ENCODE measurements around the gene AUTS2. TPM values are rescaled to one million over a fixed set of nuclear protein-coding genes. Genes with fewer than 3 reads are reported as not detected.

The AUTS2 gene
- polyA plus RNA-seq, 1 donor = 80.7 TPM

- no peak for DNase-seq (ENCODE audit: low read depth)
Measured at GRCh38 chr7:70301673-70302185, 703.5 kb downstream of the AUTS2 start.

- no peak for DNase-seq (ENCODE audit: low read depth)
Measured at GRCh38 chr7:70303309-70303708, 705.0 kb downstream of the AUTS2 start.

- no peak for DNase-seq (ENCODE audit: low read depth)
Measured at GRCh38 chr7:70303780-70304179, 705.5 kb downstream of the AUTS2 start.

- no peak for DNase-seq (ENCODE audit: low read depth)
Measured at GRCh38 chr7:70306173-70306572, 707.9 kb downstream of the AUTS2 start.

GRCh38 chr7:70307544-70308106, 709.4 kb downstream of the AUTS2 start:
- no peak for DNase-seq (ENCODE audit: low read depth)

GRCh38 chr7:70312336-70312735, 714.1 kb downstream of the AUTS2 start:
- no peak for DNase-seq (ENCODE audit: low read depth)

- DNase-seq (ENCODE audit: low read depth) = no peak
Measured at GRCh38 chr7:70313271-70313670, 715.0 kb downstream of the AUTS2 start.

GRCh38 chr7:70313687-70314086, 715.4 kb downstream of the AUTS2 start:
- DNase-seq (ENCODE audit: low read depth) = no peak

GRCh38 chr7:70314221-70314620, 715.9 kb downstream of the AUTS2 start:
- DNase-seq (ENCODE audit: low read depth) = no peak

GRCh38 chr7:70316745-70317144, 718.5 kb downstream of the AUTS2 start:
- DNase-seq (ENCODE audit: low read depth) = no peak

- DNase-seq (ENCODE audit: low read depth) = no peak
Measured at GRCh38 chr7:70317356-70317755, 719.1 kb downstream of the AUTS2 start.

- no peak for DNase-seq (ENCODE audit: low read depth)
Measured at GRCh38 chr7:70318511-70318910, 720.2 kb downstream of the AUTS2 start.

- DNase-seq (ENCODE audit: low read depth) = no peak
Measured at GRCh38 chr7:70319057-70319456, 720.8 kb downstream of the AUTS2 start.

GRCh38 chr7:70321016-70321590, 722.8 kb downstream of the AUTS2 start:
- DNase-seq (ENCODE audit: low read depth) = no peak

- no peak for DNase-seq (ENCODE audit: low read depth)
Measured at GRCh38 chr7:70322856-70323255, 724.6 kb downstream of the AUTS2 start.

GRCh38 chr7:70325509-70326101, 727.3 kb downstream of the AUTS2 start:
- no peak for DNase-seq (ENCODE audit: low read depth)

- DNase-seq (ENCODE audit: low read depth) = no peak
Measured at GRCh38 chr7:70334295-70334694, 736.0 kb downstream of the AUTS2 start.

- DNase-seq (ENCODE audit: low read depth) = no peak
Measured at GRCh38 chr7:70334871-70335270, 736.6 kb downstream of the AUTS2 start.

GRCh38 chr7:70336536-70336935, 738.3 kb downstream of the AUTS2 start:
- DNase-seq (ENCODE audit: low read depth) = no peak

- no peak for DNase-seq (ENCODE audit: low read depth)
Measured at GRCh38 chr7:70338015-70338414, 739.7 kb downstream of the AUTS2 start.

- no peak for DNase-seq (ENCODE audit: low read depth)
Measured at GRCh38 chr7:70340236-70340635, 742.0 kb downstream of the AUTS2 start.

- no peak for DNase-seq (ENCODE audit: low read depth)
Measured at GRCh38 chr7:70341446-70341845, 743.2 kb downstream of the AUTS2 start.

GRCh38 chr7:70343519-70343918, 745.2 kb downstream of the AUTS2 start:
- no peak for DNase-seq (ENCODE audit: low read depth)

Data from forelimb muscle (tissue), 1 donor.